HG03025 (cell line): ENCODE data around the gene RERE.
"Not testable (repeated sequence)": the region's sequence is repeated elsewhere in the genome, so short reads cannot be mapped to it uniquely, and the experiment has no call there.

Experiments
- ATAC-seq: cut with Tn5 transposase; IDR thresholded peaks from one replicate; pipeline ENCODE4 v1.9.1; 2021; ENCODE audit warnings: mild to moderate bottlenecking, moderate library complexity; ENCODE audit not compliant: unreplicated experiment, low FRiP score

RERE gene

GRCh38 chr1:8593292-8593691 lies 224.1 kb downstream of the RERE start:
- not testable (repeated sequence) for ATAC-seq

GRCh38 chr1:8591569-8591968 lies 225.9 kb downstream of the RERE start:
- no peak for ATAC-seq

GRCh38 chr1:8590721-8591351 lies 226.6 kb downstream of the RERE start:
- ATAC-seq = no peak

- no peak for ATAC-seq
These were observed 227.9 kb downstream of the RERE start for GRCh38 chr1:8589571-8589970.

- ATAC-seq = no peak
These were observed 229.7 kb downstream of the RERE start for GRCh38 chr1:8587784-8588183.

GRCh38 chr1:8586438-8586837 lies 231.0 kb downstream of the RERE start:
- ATAC-seq = no peak

GRCh38 chr1:8584316-8584715 lies 233.1 kb downstream of the RERE start:
- no peak for ATAC-seq

GRCh38 chr1:8583031-8583430 lies 234.4 kb downstream of the RERE start:
- ATAC-seq = no peak

- no peak for ATAC-seq
These were observed 236.9 kb downstream of the RERE start for GRCh38 chr1:8580566-8580965.

GRCh38 chr1:8578936-8579335 lies 238.5 kb downstream of the RERE start:
- no peak for ATAC-seq

GRCh38 chr1:8578132-8578877 lies 239.1 kb downstream of the RERE start:
- ATAC-seq = no peak

GRCh38 chr1:8574985-8575384 lies 242.5 kb downstream of the RERE start:
- ATAC-seq = no peak

- ATAC-seq = no peak
These were observed 245.3 kb downstream of the RERE start for GRCh38 chr1:8572106-8572505.

- ATAC-seq = no peak
These were observed 246.0 kb downstream of the RERE start for GRCh38 chr1:8571200-8571984.

GRCh38 chr1:8570465-8570864 lies 247.0 kb downstream of the RERE start:
- no peak for ATAC-seq

GRCh38 chr1:8569242-8569641 lies 248.2 kb downstream of the RERE start:
- no peak for ATAC-seq

- ATAC-seq = no peak
These were observed 248.6 kb downstream of the RERE start for GRCh38 chr1:8568837-8569236.

- no peak for ATAC-seq
These were observed 250.3 kb downstream of the RERE start for GRCh38 chr1:8567146-8567545.

GRCh38 chr1:8565802-8566201 lies 251.6 kb downstream of the RERE start:
- no peak for ATAC-seq

GRCh38 chr1:8563944-8564537 lies 253.4 kb downstream of the RERE start:
- no peak for ATAC-seq
